Spleen (tissue), 11 donors: Measurements from ENCODE around the gene PACSIN2. TPM values are rescaled to one million over a fixed set of nuclear protein-coding genes. Genes with fewer than 3 reads are reported as not detected.

Experiments
- DNase-seq: peaks from one replicate; pipeline ENCODE4 v3.0.0-alpha.2; 2020
- H3K27ac ChIP-seq, 8 donors: fragments of 200-600 bp; sonication (generic) in 7 of 8; 1 replicate in 4 of 8; 2 replicates in 4 of 8; pipeline versions ENCODE4 v1.5.0 to v1.8.0; 2016 to 2021; ENCODE audit warnings: inconsistent platforms in 4 of 8, mild to moderate bottlenecking in 4 of 8, moderate library complexity in 1 of 8
- H3K27me3 ChIP-seq, 7 donors: fragments of 200-600 bp; sonication (generic) in 6 of 7; replicated peaks in 1 of 7; 1 replicate in 4 of 7; 2 replicates in 3 of 7; pipeline versions ENCODE4 v1.5.0 to v1.8.0; 2016 to 2021; ENCODE audit warnings: inconsistent platforms in 3 of 7, mild to moderate bottlenecking in 1 of 7
- H3K36me3 ChIP-seq, 6 donors: fragments of 200-600 bp; sonication (generic) in 5 of 6; 1 replicate in 4 of 6; 2 replicates in 2 of 6; pipeline versions ENCODE4 v1.5.0 to v1.8.0; 2016 to 2021; ENCODE audit warnings: inconsistent platforms in 2 of 6
- H3K4me1 ChIP-seq, 6 donors: fragments of 200-600 bp; sonication (generic) in 5 of 6; 1 replicate in 3 of 6; 2 replicates in 3 of 6; pipeline versions ENCODE4 v1.5.0 to v1.8.0; 2016 to 2021; ENCODE audit warnings: inconsistent platforms in 3 of 6
- H3K4me3 ChIP-seq, 8 donors: fragments of 200-600 bp; sonication (generic) in 7 of 8; 1 replicate in 4 of 8; 2 replicates in 4 of 8; pipeline versions ENCODE4 v1.5.0 to v1.8.0; 2016 to 2021; ENCODE audit warnings: inconsistent platforms in 4 of 8, mild to moderate bottlenecking in 4 of 8, moderate library complexity in 2 of 8
- H3K9me3 ChIP-seq, 8 donors: fragments of 200-600 bp; sonication (generic) in 7 of 8; 1 replicate in 4 of 8; 2 replicates in 4 of 8; pipeline versions ENCODE4 v1.5.0 to v1.8.0; 2016 to 2021; ENCODE audit warnings: inconsistent platforms in 4 of 8
- CTCF ChIP-seq, 11 experiments: fragments of 200-600 bp in 7 of 11; fragments of 450-650 bp in 4 of 11; sonication (generic) in 4 of 11; IDR thresholded peaks in 8 of 11; conservative IDR thresholded peaks in 3 of 11; 1 replicate in 7 of 11; 2 replicates in 4 of 11; pipeline versions ENCODE4 v1.4.0 to v1.8.0; 2016 to 2021; ENCODE audit warnings: antibody characterized with exemption in 11 of 11, inconsistent platforms in 4 of 11, mild to moderate bottlenecking in 1 of 11
- POLR2A ChIP-seq, 3 donors: fragments of 450-650 bp; IDR thresholded peaks; one replicate each; pipeline ENCODE4 v1.5.1; 2017; ENCODE audit warnings: antibody characterized with exemption in 3 of 3, mild to moderate bottlenecking in 1 of 3
- POLR2AphosphoS5 ChIP-seq, 3 donors: sonication (generic); formaldehyde crosslinking; IDR thresholded peaks; one replicate each; pipeline ENCODE4 v1.5.1; 2017; ENCODE audit warnings: antibody characterized with exemption in 3 of 3
- WGBS, 5 donors: extraction: QIAGEN DNeasy Blood & Tissue Kit in 3 of 5; methylation state at CpG; one replicate each; pipeline versions ENCODE4 v1.1.5 to v1.1.7; 2013 to 2018; 5-methylcytosine and 5-hydroxymethylcytosine counted together
- intact Hi-C: fragments of 100-400 bp; cut with DNase I; formaldehyde crosslinking; loops from one replicate; pipeline ENCODE4 v1.15.0; 2023; ENCODE audit warnings: low total_unique reads
- polyA plus RNA-seq, 3 donors: library from polyadenylated mRNA; stranded (reverse); fragments of 200-250 nt; gene quantifications; one replicate each; pipeline ENCODE4 v1.2.1, GENCODE V29; 2013
- total RNA-seq, 7 donors: library from RNA; depleted of rRNA in 3 of 7; stranded (reverse); fragments of >200 nt in 3 of 7; fragmentation: NEBNext Ultra II Directional in 4 of 7; extraction: Animal tissue kit (Norgen Biotek cat#: 25700) in 4 of 7; gene quantifications; one replicate each; pipeline versions ENCODE4 v1.1.0 to v1.2.1, GENCODE V29; 2016 to 2021
- donor health status: healthy with polysubstance abuse.
- donor health status: DM: no; HTN: no; CAD: no; lungs with moderate emphysema.
- donor health status: DM: no; HTN: no; CAD: no.
- donor health status: Bipolar disorder and iron deficiency.
- donor health status: healthy.
- donor health status: DM: no; HTN: no; CAD: no.
- donor health status: DM: yes; HTN: yes; CAD: no.

Gene PACSIN2
- total and polyA plus RNA-seq, 10 donors = 24.2 to 98.1 (median 64.2) TPM

- H3K4me1 ChIP-seq = no peaks in the 10 kb centered on the region
- no peak for TF ChIP-seq CTCF (IDR thresholded peaks at IDR 0.05 in 8 of 11, conservative IDR thresholded peaks at IDR 0.05 in 3 of 11)
- TF ChIP-seq POLR2A (IDR thresholded peaks at IDR 0.05) = no peak
- TF ChIP-seq POLR2AphosphoS5 (IDR thresholded peaks at IDR 0.05) = no peak
- H3K9me3 ChIP-seq = no peaks in the 10 kb centered on the region
- H3K27ac ChIP-seq = no peak overlapping the region
- intact Hi-C loops = no loop called here
- H3K4me3 ChIP-seq = no peak overlapping the region
- WGBS, 5 donors = 73 to 80% (median 78%) methylated on average over 5 of the region's 5 CpGs
- DNase-seq = no peak
- peaks cover 0 to 99% (median 65%) of the 10 kb centered on the region in 6 donors for H3K36me3 ChIP-seq
- no peaks in the 10 kb centered on the region for H3K27me3 ChIP-seq
Observed at GRCh38 chr22:42834177-42834949, 180.6 kb downstream of the PACSIN2 start.

- no peak for DNase-seq
- Histone ChIP-seq H3K4me1 (no peaks in the 10 kb centered on the region), H3K27ac (no peak overlapping the region), H3K9me3 (no peaks in the 10 kb centered on the region), H3K27me3 (no peaks in the 10 kb centered on the region), H3K4me3 (no peak overlapping the region), H3K36me3 (peaks cover 0 to 99% (median 71%) of the 10 kb centered on the region in 6 donors)
- intact Hi-C loops = no loop called here
- no peak for TF ChIP-seq CTCF (IDR thresholded peaks at IDR 0.05 in 8 of 11, conservative IDR thresholded peaks at IDR 0.05 in 3 of 11)
- TF ChIP-seq POLR2AphosphoS5 (IDR thresholded peaks at IDR 0.05) = no peak
- TF ChIP-seq POLR2A (IDR thresholded peaks at IDR 0.05) = no peak
Observed at GRCh38 chr22:42833104-42833503, 181.8 kb downstream of the PACSIN2 start.

- no peaks in the 10 kb centered on the region for H3K4me1 ChIP-seq
- intact Hi-C loops = no loop called here
- no peaks in the 10 kb centered on the region for H3K27me3 ChIP-seq
- TF ChIP-seq CTCF (IDR thresholded peaks at IDR 0.05 in 8 of 11, conservative IDR thresholded peaks at IDR 0.05 in 3 of 11) (no peak), POLR2A (IDR thresholded peaks at IDR 0.05) (no peak), POLR2AphosphoS5 (IDR thresholded peaks at IDR 0.05) (no peak)
- H3K36me3 ChIP-seq = peaks cover 0 to 100% (median 77%) of the 10 kb centered on the region in 6 donors
- H3K27ac ChIP-seq = no peak overlapping the region
- H3K4me3 ChIP-seq = no peak overlapping the region
- no peak for DNase-seq
- 94 to 98% (median 95%) methylated on average over 4 of the region's 4 CpGs for WGBS, 5 donors
- no peaks in the 10 kb centered on the region for H3K9me3 ChIP-seq
Observed at GRCh38 chr22:42831712-42832111, 183.2 kb downstream of the PACSIN2 start.

GRCh38 chr22:42830161-42830560 lies 184.8 kb downstream of the PACSIN2 start:
- Histone ChIP-seq H3K27me3 (no peaks in the 10 kb centered on the region), H3K4me3 (no peak overlapping the region), H3K36me3 (peaks cover 0 to 100% (median 80%) of the 10 kb centered on the region in 6 donors), H3K9me3 (no peaks in the 10 kb centered on the region), H3K4me1 (no peaks in the 10 kb centered on the region), H3K27ac (no peak overlapping the region)
- DNase-seq = no peak
- WGBS, 5 donors = 85 to 97% (median 89%) methylated on average over 5 of the region's 5 CpGs
- intact Hi-C loops = no loop called here
- TF ChIP-seq CTCF (IDR thresholded peaks at IDR 0.05 in 8 of 11, conservative IDR thresholded peaks at IDR 0.05 in 3 of 11) (no peak), POLR2AphosphoS5 (IDR thresholded peaks at IDR 0.05) (no peak), POLR2A (IDR thresholded peaks at IDR 0.05) (no peak)
